Caco-2 (cell line): ENCODE data around the gene SYPL2. TPM values are rescaled to one million over a fixed set of nuclear protein-coding genes. Genes with fewer than 3 reads are reported as not detected.

Experiments
- BruUV-seq: library from RNA; stranded (reverse); fragments of 400-500 nt; replicated peaks from 2 replicates; lab custom pipeline; 2021; lab: Mats Ljungman, UMichigan
- CTCF ChIA-PET: fragments of 300-600 bp; sonication (Branson Sonifier 250); formaldehyde crosslinking; loops from one replicate; lab custom pipeline; 2022; ENCODE audit warnings: antibody characterized with exemption; lab: Charles Lee
- POLR2A ChIA-PET: fragments of 300-600 bp; sonication (Branson Sonifier 250); formaldehyde crosslinking; loops from one replicate; lab custom pipeline; 2022; ENCODE audit warnings: antibody characterized with exemption; lab: Charles Lee
- DNase-seq, 2 experiments: peaks; one replicate each; pipeline versions ENCODE4 v3.0.0 to v3.0.0-alpha.2; 2020 to 2022
- H3K27me3 ChIP-seq: replicated peaks from 2 replicates; pipeline ENCODE4 v1.6.0; 2011; ENCODE audit warnings: low read length; ENCODE audit not compliant: control insufficient read depth, insufficient read depth
- H3K36me3 ChIP-seq: 2 replicates; pipeline ENCODE4 v1.5.1; 2011; ENCODE audit warnings: low read length; ENCODE audit not compliant: control insufficient read depth, insufficient read depth
- H3K4me1 ChIP-seq: fragments of 250-450 bp; sonication (Bioruptor Pico); 2 replicates; pipeline ENCODE4 v1.5.1; 2020; ENCODE audit warnings: mild to moderate bottlenecking
- H3K4me3 ChIP-seq: 2 replicates; pipeline ENCODE4 v1.5.1; 2011; ENCODE audit warnings: low read depth, mild to moderate bottlenecking, control low read depth, low read length
- H3K9me3 ChIP-seq: fragments of 250-450 bp; sonication (Bioruptor Pico); 2 replicates; pipeline ENCODE4 v1.5.1; 2020; ENCODE audit warnings: mild to moderate bottlenecking, moderate library complexity
- H3K27ac Mint-ChIP-seq: one replicate; pipeline ENCODE4 v1.8.0; 2022; ENCODE audit warnings: mixed read lengths; ENCODE audit not compliant: unreplicated experiment
- H3K27me3 Mint-ChIP-seq: one replicate; pipeline ENCODE4 v1.8.0; 2022; ENCODE audit warnings: mixed read lengths; ENCODE audit not compliant: insufficient read depth, unreplicated experiment
- H3K36me3 Mint-ChIP-seq: one replicate; pipeline ENCODE4 v1.8.0; 2022; ENCODE audit warnings: mild to moderate bottlenecking, mixed read lengths; ENCODE audit not compliant: insufficient read depth, unreplicated experiment
- H3K4me1 Mint-ChIP-seq: one replicate; pipeline ENCODE4 v1.8.0; 2022; ENCODE audit warnings: low read depth, mixed read lengths; ENCODE audit not compliant: unreplicated experiment
- H3K4me3 Mint-ChIP-seq: one replicate; pipeline ENCODE4 v1.8.0; 2022; ENCODE audit warnings: mild to moderate bottlenecking, moderate library complexity, mixed read lengths; ENCODE audit not compliant: unreplicated experiment
- H3K9me3 Mint-ChIP-seq: one replicate; pipeline ENCODE4 v1.8.0; 2022; ENCODE audit warnings: mixed read lengths; ENCODE audit not compliant: unreplicated experiment
- intact Hi-C: fragments of 100-400 bp; cut with micrococcal nuclease; formaldehyde crosslinking; loops from one replicate; pipeline ENCODE4 v1.10.0; 2022; ENCODE audit not compliant: unreplicated experiment
- total RNA-seq: library from RNA; stranded (reverse); gene quantifications from 2 replicates; pipeline ENCODE4 v1.2.3, GENCODE V29; 2022
- TF ChIP-seq, protein P1 (sequence below), 2 experiments: fragments of 200-600 bp in 1 of 2; IDR thresholded peaks; 1 replicate in 1 of 2; 2 replicates in 1 of 2; pipeline versions ENCODE4 v1.5.1 to v1.8.0; 2011 to 2022; ENCODE audit warnings: antibody characterized with exemption in 1 of 2, control low read depth in 1 of 2, inconsistent platforms in 1 of 2, low read depth in 1 of 2, low read length in 1 of 2, mild to moderate bottlenecking in 1 of 2, moderate library complexity in 1 of 2; ENCODE audit not compliant: insufficient read depth in 1 of 2, severe bottlenecking in 1 of 2, unreplicated experiment in 1 of 2

The SYPL2 gene
- total RNA-seq, 1 experiment from 2014 or later, result 0.45 TPM

DNA sequence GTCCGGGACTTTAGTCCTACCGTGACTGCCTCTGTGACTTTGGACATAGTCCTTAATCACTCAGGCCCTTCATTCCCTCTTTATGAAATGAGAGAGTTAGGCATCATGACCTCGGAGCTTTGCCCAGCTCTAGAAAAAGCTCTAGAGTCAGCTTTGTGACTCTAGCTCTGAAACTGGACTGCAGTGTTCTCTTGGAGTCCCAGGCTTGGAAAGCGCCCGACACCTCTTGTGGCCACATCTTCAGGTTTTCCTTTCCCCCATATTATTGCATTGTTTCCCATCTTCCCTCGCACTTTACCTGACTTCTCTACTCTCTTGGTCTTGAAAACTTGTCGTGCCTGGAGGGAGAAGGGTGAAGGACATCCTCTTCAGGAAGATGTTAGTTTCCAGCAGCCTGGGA, 55.7 kb downstream of the SYPL2 start:
- Mint-ChIP-seq H3K4me3 (no peak overlapping the region), H3K27me3 (peaks cover 18% of the 10 kb centered on the region), H3K36me3 (no peaks in the 10 kb centered on the region), H3K9me3 (no peaks in the 10 kb centered on the region), H3K4me1 (no peaks in the 10 kb centered on the region), H3K27ac (no peak overlapping the region)
- Histone ChIP-seq H3K4me3 (no peak overlapping the region), H3K9me3 (no peaks in the 10 kb centered on the region), H3K27me3 (no peaks in the 10 kb centered on the region), H3K4me1 (no peaks in the 10 kb centered on the region), H3K36me3 (no peaks in the 10 kb centered on the region)
- CTCF ChIA-PET, result no interaction called here
- DNase-seq, result no peak
- POLR2A ChIA-PET, result no interaction called here
- TF ChIP-seq, protein P1, sequence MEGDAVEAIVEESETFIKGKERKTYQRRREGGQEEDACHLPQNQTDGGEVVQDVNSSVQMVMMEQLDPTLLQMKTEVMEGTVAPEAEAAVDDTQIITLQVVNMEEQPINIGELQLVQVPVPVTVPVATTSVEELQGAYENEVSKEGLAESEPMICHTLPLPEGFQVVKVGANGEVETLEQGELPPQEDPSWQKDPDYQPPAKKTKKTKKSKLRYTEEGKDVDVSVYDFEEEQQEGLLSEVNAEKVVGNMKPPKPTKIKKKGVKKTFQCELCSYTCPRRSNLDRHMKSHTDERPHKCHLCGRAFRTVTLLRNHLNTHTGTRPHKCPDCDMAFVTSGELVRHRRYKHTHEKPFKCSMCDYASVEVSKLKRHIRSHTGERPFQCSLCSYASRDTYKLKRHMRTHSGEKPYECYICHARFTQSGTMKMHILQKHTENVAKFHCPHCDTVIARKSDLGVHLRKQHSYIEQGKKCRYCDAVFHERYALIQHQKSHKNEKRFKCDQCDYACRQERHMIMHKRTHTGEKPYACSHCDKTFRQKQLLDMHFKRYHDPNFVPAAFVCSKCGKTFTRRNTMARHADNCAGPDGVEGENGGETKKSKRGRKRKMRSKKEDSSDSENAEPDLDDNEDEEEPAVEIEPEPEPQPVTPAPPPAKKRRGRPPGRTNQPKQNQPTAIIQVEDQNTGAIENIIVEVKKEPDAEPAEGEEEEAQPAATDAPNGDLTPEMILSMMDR (IDR thresholded peaks at IDR 0.05; ENCODE audit: insufficient read depth in 1 of 2, low read depth in 1 of 2, low read length in 1 of 2, severe bottlenecking in 1 of 2, unreplicated experiment in 1 of 2), result no peak
- BruUV-seq, result no TSS peak
- intact Hi-C loops, result no loop called here

DNA sequence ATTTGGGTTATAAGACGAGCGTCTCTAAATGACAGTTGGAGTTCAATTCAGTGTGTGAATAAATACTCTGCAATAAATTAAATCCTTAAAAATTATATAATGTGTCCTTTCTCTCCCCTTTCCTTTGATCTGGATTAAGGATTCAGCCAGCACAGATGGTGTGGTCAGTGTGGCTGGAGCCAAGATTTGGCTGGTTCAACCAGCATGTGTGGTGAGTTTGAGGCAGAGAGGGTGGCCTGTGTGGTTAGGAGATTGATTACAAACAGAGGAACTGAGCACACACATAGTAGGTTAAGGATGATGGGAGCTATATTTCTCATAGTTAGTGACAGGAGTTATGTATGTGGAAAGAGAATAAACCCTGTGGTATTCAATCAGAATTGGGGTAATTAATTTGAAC, 57.4 kb downstream of the SYPL2 start:
- Mint-ChIP-seq H3K9me3 (no peaks in the 10 kb centered on the region), H3K4me1 (no peaks in the 10 kb centered on the region), H3K27me3 (peaks cover 18% of the 10 kb centered on the region), H3K27ac (no peak overlapping the region), H3K4me3 (no peak overlapping the region), H3K36me3 (no peaks in the 10 kb centered on the region)
- ChIA-PET CTCF (no interaction called here), POLR2A (no interaction called here)
- no peak for DNase-seq
- Histone ChIP-seq H3K4me1 (no peaks in the 10 kb centered on the region), H3K4me3 (no peak overlapping the region), H3K27me3 (no peaks in the 10 kb centered on the region), H3K9me3 (no peaks in the 10 kb centered on the region), H3K36me3 (no peaks in the 10 kb centered on the region)
- intact Hi-C loops, result no loop called here
- TF ChIP-seq, protein P1 (IDR thresholded peaks at IDR 0.05; ENCODE audit: insufficient read depth in 1 of 2, low read depth in 1 of 2, low read length in 1 of 2, severe bottlenecking in 1 of 2, unreplicated experiment in 1 of 2), result no peak
- no TSS peak for BruUV-seq

DNA sequence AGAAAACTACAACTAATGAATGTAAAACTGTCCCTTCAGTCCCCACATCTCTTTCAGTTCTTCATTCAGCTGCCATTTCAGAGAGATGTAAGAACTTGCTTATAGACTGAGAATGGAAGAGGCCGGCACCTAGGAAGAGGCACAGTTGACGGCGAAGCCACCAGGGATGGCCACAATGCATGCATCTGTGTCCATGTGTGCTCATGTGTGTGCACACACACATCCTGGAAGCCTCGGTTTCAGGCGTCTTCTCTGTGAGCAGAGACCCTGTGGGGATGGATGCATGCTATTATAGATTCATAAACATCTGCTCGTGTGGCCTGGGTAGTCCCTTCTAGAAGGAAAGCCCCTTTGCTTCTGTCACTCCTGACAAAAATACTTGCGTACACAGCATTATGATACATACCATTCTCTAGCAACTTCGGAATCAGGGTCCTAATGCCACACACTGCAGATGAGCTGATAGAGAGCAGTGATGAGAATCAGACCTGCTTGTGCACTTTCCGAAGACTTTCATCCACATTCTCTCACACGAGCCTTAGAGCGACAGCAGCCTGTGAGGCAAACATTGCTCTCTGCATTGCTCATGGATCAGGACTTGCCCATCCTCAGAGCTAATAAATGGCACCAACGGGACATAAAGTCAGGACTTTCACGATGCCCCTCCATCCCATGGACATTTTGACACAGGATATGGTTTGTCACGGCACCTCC, 60.9 kb downstream of the SYPL2 start:
- Histone ChIP-seq H3K4me1 (no peaks in the 10 kb centered on the region), H3K4me3 (no peak overlapping the region), H3K9me3 (no peaks in the 10 kb centered on the region), H3K36me3 (no peaks in the 10 kb centered on the region), H3K27me3 (no peaks in the 10 kb centered on the region)
- TF ChIP-seq, protein P1 (IDR thresholded peaks at IDR 0.05; ENCODE audit: insufficient read depth in 1 of 2, low read depth in 1 of 2, low read length in 1 of 2, severe bottlenecking in 1 of 2, unreplicated experiment in 1 of 2), result no peak
- ChIA-PET CTCF (no interaction called here), POLR2A (no interaction called here)
- Mint-ChIP-seq H3K9me3 (no peaks in the 10 kb centered on the region), H3K27ac (no peak overlapping the region), H3K27me3 (peaks cover 17% of the 10 kb centered on the region), H3K36me3 (no peaks in the 10 kb centered on the region), H3K4me3 (no peak overlapping the region), H3K4me1 (no peaks in the 10 kb centered on the region)
- intact Hi-C loops, result no loop called here
- no peak for DNase-seq
- no TSS peak for BruUV-seq
